ENCODE data around the gene REG4. TPM values are rescaled to one million over a fixed set of nuclear protein-coding genes. Genes with fewer than 3 reads are reported as not detected.

Gene REG4
- total RNA-seq, 1 donor from 2014 or later, result not detected

Other genes with a start within 250 kb of the REG4 start
- 15.0 TPM for gene ZNF697, start 163.2 kb downstream of the REG4 start, total RNA-seq
- 58.2 TPM for gene PHGDH, start 99.5 kb downstream of the REG4 start, total RNA-seq
- 0.92 TPM for gene HMGCS2, start 42.6 kb downstream of the REG4 start, total RNA-seq
- gene ADAM30, start 85.1 kb upstream of the REG4 start, total RNA-seq, result not detected